Trophoblast cell (in vitro differentiated cells and primary cell): Measurements from ENCODE around the gene SNX14.
A peak's percentile ranks its signal among the peaks of the same experiment; 100 is the strongest.

Experiments
- DNase-seq, 2 donors: peaks; one replicate each; pipeline ENCODE4 v3.0.0-alpha.2; 2016
- H2AFZ ChIP-seq: 2 replicates; pipeline ENCODE4 v1.6.1; 2013; ENCODE audit warnings: low read length, moderate library complexity, mild to moderate bottlenecking; ENCODE audit not compliant: insufficient read depth, poor library complexity
- H2AK5ac ChIP-seq: 2 replicates; pipeline ENCODE4 v1.6.1; 2013; ENCODE audit warnings: mild to moderate bottlenecking, low read length
- H2BK120ac ChIP-seq: 2 replicates; pipeline ENCODE4 v1.6.1; 2013; ENCODE audit warnings: low read length, mild to moderate bottlenecking, moderate library complexity; ENCODE audit not compliant: insufficient read depth, poor library complexity
- H2BK12ac ChIP-seq: 2 replicates; pipeline ENCODE4 v1.6.1; 2013; ENCODE audit warnings: mild to moderate bottlenecking, low read length, moderate library complexity
- H2BK5ac ChIP-seq: 2 replicates; pipeline ENCODE4 v1.6.1; 2013; ENCODE audit warnings: low read length, low read depth, moderate library complexity, mild to moderate bottlenecking; ENCODE audit not compliant: poor library complexity
- H3K14ac ChIP-seq: 2 replicates; pipeline ENCODE4 v1.6.1; 2013; ENCODE audit warnings: mild to moderate bottlenecking, low read length
- H3K18ac ChIP-seq: 2 replicates; pipeline ENCODE4 v1.6.1; 2013; ENCODE audit warnings: mild to moderate bottlenecking, low read length
- H3K23ac ChIP-seq: 2 replicates; pipeline ENCODE4 v1.6.1; 2013; ENCODE audit warnings: low read length
- H3K27ac ChIP-seq: 2 replicates; pipeline ENCODE4 v1.5.1; 2013; ENCODE audit warnings: low read depth, mild to moderate bottlenecking, inconsistent platforms, low read length, moderate library complexity
- H3K27me3 ChIP-seq: 2 replicates; pipeline ENCODE4 v1.6.1; 2013; ENCODE audit warnings: inconsistent platforms, mild to moderate bottlenecking, low read length, moderate library complexity; ENCODE audit not compliant: insufficient read depth
- H3K36me3 ChIP-seq, 2 experiments: 1 replicate in 1 of 2; 2 replicates in 1 of 2; pipeline ENCODE4 v1.6.1; 2013; ENCODE audit warnings: low read length in 2 of 2, mild to moderate bottlenecking in 2 of 2, moderate library complexity in 1 of 2; ENCODE audit not compliant: insufficient read depth in 2 of 2, control insufficient read depth in 1 of 2
- H3K4ac ChIP-seq: 2 replicates; pipeline ENCODE4 v1.6.1; 2013; ENCODE audit warnings: low read depth, mild to moderate bottlenecking, low read length, moderate library complexity
- H3K4me1 ChIP-seq, 2 experiments: 1 replicate in 1 of 2; 2 replicates in 1 of 2; pipeline ENCODE4 v1.6.1; 2013; ENCODE audit warnings: low read length in 2 of 2, mild to moderate bottlenecking in 2 of 2, moderate library complexity in 1 of 2; ENCODE audit not compliant: insufficient read depth in 2 of 2, control insufficient read depth in 1 of 2
- H3K4me2 ChIP-seq: 2 replicates; pipeline ENCODE4 v1.6.1; 2013; ENCODE audit warnings: inconsistent platforms, mild to moderate bottlenecking, low read length, moderate library complexity
- H3K4me3 ChIP-seq: 2 replicates; pipeline ENCODE4 v1.5.1; 2013; ENCODE audit warnings: mild to moderate bottlenecking, low read depth, low read length, inconsistent platforms
- H3K79me1 ChIP-seq: one replicate; pipeline ENCODE4 v1.6.1; 2013; ENCODE audit warnings: low read length
- H3K79me2 ChIP-seq: 2 replicates; pipeline ENCODE4 v1.6.1; 2013; ENCODE audit warnings: low read length, mild to moderate bottlenecking; ENCODE audit not compliant: control insufficient read depth, insufficient read depth, poor library complexity
- H3K9ac ChIP-seq: 2 replicates; pipeline ENCODE4 v1.6.1; 2013; ENCODE audit warnings: mild to moderate bottlenecking, low read length
- H3K9me3 ChIP-seq: 2 replicates; pipeline ENCODE4 v1.6.1; 2013; ENCODE audit warnings: low read depth, mild to moderate bottlenecking, control low read depth, inconsistent platforms, low read length; ENCODE audit not compliant: insufficient read depth
- H4K12ac ChIP-seq: 2 replicates; pipeline ENCODE4 v1.6.1; 2013; ENCODE audit warnings: low read depth, mild to moderate bottlenecking, low read length, moderate library complexity
- H4K8ac ChIP-seq: 2 replicates; pipeline ENCODE4 v1.6.1; 2013; ENCODE audit warnings: low read depth, mild to moderate bottlenecking, low read length, moderate library complexity
- H4K91ac ChIP-seq: one replicate; pipeline ENCODE4 v1.6.1; 2013; ENCODE audit warnings: low read depth, mild to moderate bottlenecking, low read length, moderate library complexity
- WGBS: extraction: QIAGEN DNeasy Blood & Tissue Kit; methylation state at CpG from one replicate; pipeline ENCODE4 v1.1.7; 2013; ENCODE audit warnings: missing lambda C conversion rate; ENCODE audit not compliant: insufficient read length, insufficient coverage; ENCODE audit errors: extremely low coverage; 5-methylcytosine and 5-hydroxymethylcytosine counted together

The SNX14 gene

DNA sequence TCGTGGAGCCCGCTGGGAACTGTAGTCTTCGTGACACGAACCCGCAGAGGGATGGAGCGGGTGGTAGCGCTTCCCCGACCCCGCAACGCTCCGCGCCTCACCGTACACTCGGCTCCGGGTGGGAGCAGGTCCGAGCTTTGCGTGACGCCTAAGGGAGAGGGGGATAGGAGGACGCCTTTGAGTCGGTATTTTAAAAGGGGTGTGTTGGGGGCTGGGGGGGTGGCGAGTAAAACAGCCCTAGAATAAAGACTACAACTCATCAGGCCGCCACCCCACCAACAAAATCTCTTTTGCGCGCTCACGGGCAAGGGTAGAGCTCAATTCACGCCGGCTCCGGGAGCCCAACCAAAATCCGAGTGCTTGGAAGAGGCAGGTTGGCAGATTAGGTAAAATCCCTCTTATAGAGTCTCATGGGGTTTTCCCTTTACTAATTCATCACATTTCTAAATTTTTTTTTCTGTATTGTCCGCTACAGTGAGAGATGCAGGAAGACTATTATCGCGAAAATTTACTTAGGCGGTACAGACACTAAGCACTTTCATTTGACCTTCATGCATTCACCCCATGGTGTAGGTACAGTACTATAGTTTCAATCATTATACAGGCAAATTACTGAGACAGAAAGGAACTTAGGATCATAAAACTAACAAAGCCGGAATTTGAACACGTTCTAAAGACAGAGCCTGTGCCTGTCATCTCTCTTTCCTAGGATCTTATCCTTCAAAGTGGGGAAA is 706 bp upstream of the SNX14 start:
- Histone ChIP-seq H3K4me1 (no peaks in the 10 kb centered on the region), H3K9ac (peak overlapping the region; percentile 24), H3K18ac (peak overlapping the region; percentile 42), H3K27ac (peak overlapping the region; percentile 98), H3K23ac (no peak overlapping the region), H3K27me3 (no peaks in the 10 kb centered on the region), H2BK12ac (no peak overlapping the region), H4K12ac (peak overlapping the region; percentile 49), H3K79me1 (peaks cover 15% of the 10 kb centered on the region), H4K91ac (peak overlapping the region; percentile 22), H3K4me2 (peak overlapping the region; percentile 87), H3K36me3 (peaks cover 0 to under 1% of the 10 kb centered on the region in 2 experiments), H2AK5ac (no peak overlapping the region), H3K14ac (peak overlapping the region; percentile 71), H2BK5ac (peak overlapping the region; percentile 66), H3K4me3 (peak overlapping the region; percentile 98), H3K9me3 (no peaks in the 10 kb centered on the region), H2BK120ac (peak overlapping the region; percentile 50), H4K8ac (peak overlapping the region; percentile 93), H3K4ac (no peak overlapping the region), H2AFZ (peak overlapping the region; percentile 9), H3K79me2 (peaks cover 13% of the 10 kb centered on the region)
- WGBS, result no CpG with 5 or more reads among the region's 35 CpGs
- DNase-seq, result peak; percentile 41 to 64

DNA sequence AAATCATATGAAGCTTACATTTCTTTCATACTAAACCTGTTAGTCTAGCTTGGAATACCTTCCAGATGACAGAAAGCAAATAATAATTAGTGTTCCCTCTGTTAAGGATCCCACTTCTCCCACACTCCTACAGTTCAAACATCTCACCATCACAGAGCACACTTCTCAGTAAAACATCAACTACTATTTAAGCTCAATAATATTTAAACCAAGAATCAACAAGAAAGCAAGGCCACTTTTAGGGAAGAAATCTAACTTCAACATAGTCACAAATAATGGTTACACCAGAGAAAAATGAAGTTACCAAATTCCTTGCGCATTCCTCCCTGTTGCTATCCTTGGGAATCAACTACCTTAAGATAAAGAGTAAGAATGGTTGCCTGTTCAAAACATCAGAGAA is 1.6 kb downstream of the SNX14 start:
- DNase-seq, result peak in 1 of 2 donors; percentile 49
- H2BK12ac ChIP-seq, result no peak overlapping the region
- H3K4ac ChIP-seq, result no peak overlapping the region
- H3K18ac ChIP-seq, result no peak overlapping the region
- H4K12ac ChIP-seq, result no peak overlapping the region
- H4K8ac ChIP-seq, result no peak overlapping the region
- no peak overlapping the region for H2AK5ac ChIP-seq
- no peak overlapping the region for H3K4me2 ChIP-seq
- no peak overlapping the region for H3K4me3 ChIP-seq
- no peak overlapping the region for H3K9ac ChIP-seq
- no peaks in the 10 kb centered on the region for H3K27me3 ChIP-seq
- H3K9me3 ChIP-seq, result peaks cover 1% of the 10 kb centered on the region
- WGBS, result no CpG with 5 or more reads among the region's 1 CpG
- H3K27ac ChIP-seq, result no peak overlapping the region
- H3K36me3 ChIP-seq, result peaks cover 0 to 2% of the 10 kb centered on the region in 2 experiments
- H3K79me1 ChIP-seq, result peaks cover 15% of the 10 kb centered on the region
- no peak overlapping the region for H2BK5ac ChIP-seq
- no peak overlapping the region for H3K23ac ChIP-seq
- no peak overlapping the region for H2BK120ac ChIP-seq
- no peak overlapping the region for H3K14ac ChIP-seq
- H3K79me2 ChIP-seq, result peaks cover 13% of the 10 kb centered on the region
- H3K4me1 ChIP-seq, result no peaks in the 10 kb centered on the region
- H4K91ac ChIP-seq, result no peak overlapping the region
- no peak overlapping the region for H2AFZ ChIP-seq

DNA sequence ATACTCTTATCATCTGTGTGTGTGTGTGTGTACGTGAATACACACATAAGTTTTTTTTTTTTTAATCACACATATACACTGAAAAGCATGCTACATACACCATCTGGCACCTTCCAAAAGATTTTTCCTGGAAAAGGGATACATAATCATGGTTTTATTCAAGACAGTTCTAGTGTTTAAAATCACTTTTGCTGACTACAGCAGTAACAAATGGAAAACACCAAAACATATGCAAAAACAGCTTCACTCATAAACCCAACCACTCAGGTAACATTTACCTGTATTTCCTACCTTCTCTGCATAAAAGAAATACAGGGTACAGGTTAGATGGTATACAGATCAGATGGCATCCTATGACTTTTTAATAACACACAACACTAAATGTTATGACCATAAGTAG is 2.5 kb downstream of the SNX14 start:
- no peak overlapping the region for H2AFZ ChIP-seq
- H3K4ac ChIP-seq, result no peak overlapping the region
- no peak overlapping the region for H3K18ac ChIP-seq
- no peak overlapping the region for H4K12ac ChIP-seq
- H3K79me2 ChIP-seq, result peaks cover 13% of the 10 kb centered on the region
- H3K9me3 ChIP-seq, result peaks cover 1% of the 10 kb centered on the region
- H4K8ac ChIP-seq, result no peak overlapping the region
- no peak overlapping the region for H2BK5ac ChIP-seq
- no peak overlapping the region for H2BK12ac ChIP-seq
- peaks cover 0 to 2% of the 10 kb centered on the region in 2 experiments for H3K36me3 ChIP-seq
- peaks cover 15% of the 10 kb centered on the region for H3K79me1 ChIP-seq
- H3K4me2 ChIP-seq, result no peak overlapping the region
- H4K91ac ChIP-seq, result no peak overlapping the region
- H2AK5ac ChIP-seq, result no peak overlapping the region
- no peak overlapping the region for H3K23ac ChIP-seq
- H2BK120ac ChIP-seq, result no peak overlapping the region
- no peak for DNase-seq
- H3K14ac ChIP-seq, result no peak overlapping the region
- H3K27ac ChIP-seq, result no peak overlapping the region
- no peak overlapping the region for H3K4me3 ChIP-seq
- H3K9ac ChIP-seq, result no peak overlapping the region
- no peaks in the 10 kb centered on the region for H3K4me1 ChIP-seq
- WGBS, result no CpG with 5 or more reads among the region's 1 CpG
- no peaks in the 10 kb centered on the region for H3K27me3 ChIP-seq

DNA sequence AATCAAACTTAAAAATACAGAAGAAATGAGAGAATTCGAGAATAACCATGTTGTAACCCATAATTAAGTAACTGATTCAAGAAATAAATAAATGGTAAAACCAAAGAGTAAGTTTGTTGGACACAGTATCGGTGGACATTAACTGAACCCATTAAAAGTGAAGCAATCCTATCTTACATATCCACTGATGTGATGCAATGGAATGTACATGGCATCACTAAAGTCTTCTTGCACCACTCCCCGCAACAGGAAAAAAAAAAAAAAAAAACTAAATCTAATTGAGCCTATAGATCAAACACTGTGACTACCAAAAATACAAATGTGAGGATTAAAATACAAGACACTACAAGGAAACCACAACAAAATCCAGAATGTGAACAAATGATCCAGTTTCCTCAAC is 7.9 kb downstream of the SNX14 start:
- H3K36me3 ChIP-seq, result peaks cover 0 to 2% of the 10 kb centered on the region in 2 experiments
- peaks cover 4% of the 10 kb centered on the region in 2 experiments for H3K4me1 ChIP-seq
- no peak overlapping the region for H2BK120ac ChIP-seq
- no peaks in the 10 kb centered on the region for H3K27me3 ChIP-seq
- H3K23ac ChIP-seq, result no peak overlapping the region
- H3K4ac ChIP-seq, result no peak overlapping the region
- H3K18ac ChIP-seq, result no peak overlapping the region
- no peak overlapping the region for H4K8ac ChIP-seq
- WGBS, result no CpG with 5 or more reads among the region's 3 CpGs
- H2AFZ ChIP-seq, result no peak overlapping the region
- H3K14ac ChIP-seq, result no peak overlapping the region
- H3K4me2 ChIP-seq, result no peak overlapping the region
- no peaks in the 10 kb centered on the region for H3K79me2 ChIP-seq
- H4K12ac ChIP-seq, result no peak overlapping the region
- no peak overlapping the region for H3K9ac ChIP-seq
- H2AK5ac ChIP-seq, result no peak overlapping the region
- no peak overlapping the region for H4K91ac ChIP-seq
- H3K4me3 ChIP-seq, result no peak overlapping the region
- no peak overlapping the region for H2BK5ac ChIP-seq
- no peak overlapping the region for H2BK12ac ChIP-seq
- H3K79me1 ChIP-seq, result no peaks in the 10 kb centered on the region
- no peak overlapping the region for H3K27ac ChIP-seq
- H3K9me3 ChIP-seq, result peaks cover 1% of the 10 kb centered on the region
- DNase-seq, result peak in 1 of 2 donors; percentile 16
